PFSK-1 (cell line): ENCODE results near the gene ESRRA.

Experiments
- FOXP2 ChIP-seq: optimal IDR thresholded peaks from 2 replicates; pipeline ENCODE3; 2011; ENCODE audit warnings: borderline replicate concordance, control low read depth, inconsistent platforms; ENCODE audit not compliant: insufficient read depth; ENCODE audit errors: extremely low read length, extremely low read depth
- POLR2AphosphoS5 ChIP-seq: IDR thresholded peaks from 2 replicates; pipeline ENCODE4 v1.6.1; 2012; ENCODE audit warnings: low read depth, mild to moderate bottlenecking, control low read depth, low read length, moderate library complexity
- SIN3A ChIP-seq: IDR thresholded peaks from 2 replicates; pipeline ENCODE4 v1.6.1; 2012; ENCODE audit warnings: mild to moderate bottlenecking, low read length, moderate library complexity, borderline replicate concordance; ENCODE audit not compliant: insufficient read depth
- TAF1 ChIP-seq: IDR thresholded peaks from 2 replicates; pipeline ENCODE4 v1.6.1; 2012; ENCODE audit warnings: low read length, control low read depth, borderline replicate concordance; ENCODE audit not compliant: insufficient read depth
- TF ChIP-seq, protein P1 (sequence below), 2 experiments: IDR thresholded peaks; 2 replicates each; pipeline versions ENCODE4 v1.6.1 to v1.8.0; 2011 to 2012; ENCODE audit warnings: low read depth in 2 of 2, low read length in 2 of 2, control low read depth in 1 of 2, inconsistent platforms in 1 of 2, mild to moderate bottlenecking in 1 of 2, moderate library complexity in 1 of 2; ENCODE audit not compliant: insufficient read depth in 1 of 2

Gene ESRRA

DNA sequence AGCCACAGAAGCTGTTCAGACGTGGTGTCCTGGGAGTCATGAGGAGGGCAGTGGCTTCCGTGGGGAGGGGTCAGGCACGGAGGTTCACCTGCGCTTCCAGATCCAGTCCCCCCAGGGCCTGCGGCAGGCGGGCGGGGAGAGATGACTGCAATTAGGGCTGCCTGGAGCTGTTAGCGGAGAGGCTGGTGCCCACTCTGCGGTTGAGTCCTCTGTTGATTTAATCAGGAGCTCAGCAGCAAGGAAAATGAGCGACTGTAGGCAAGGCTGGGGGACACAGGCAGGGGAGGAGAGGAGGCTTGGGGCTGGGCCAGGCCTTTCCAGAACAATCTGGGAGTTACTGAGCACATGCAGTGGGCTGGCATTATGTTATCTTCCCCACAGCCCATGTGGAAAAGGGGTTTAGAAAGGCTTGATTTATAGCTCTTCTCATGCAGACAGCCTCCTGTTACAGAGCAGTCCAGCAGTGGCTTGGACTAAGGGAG, 40.9 kb upstream of the ESRRA start:
- no peak for TF ChIP-seq POLR2AphosphoS5
- TF ChIP-seq, protein P1, sequence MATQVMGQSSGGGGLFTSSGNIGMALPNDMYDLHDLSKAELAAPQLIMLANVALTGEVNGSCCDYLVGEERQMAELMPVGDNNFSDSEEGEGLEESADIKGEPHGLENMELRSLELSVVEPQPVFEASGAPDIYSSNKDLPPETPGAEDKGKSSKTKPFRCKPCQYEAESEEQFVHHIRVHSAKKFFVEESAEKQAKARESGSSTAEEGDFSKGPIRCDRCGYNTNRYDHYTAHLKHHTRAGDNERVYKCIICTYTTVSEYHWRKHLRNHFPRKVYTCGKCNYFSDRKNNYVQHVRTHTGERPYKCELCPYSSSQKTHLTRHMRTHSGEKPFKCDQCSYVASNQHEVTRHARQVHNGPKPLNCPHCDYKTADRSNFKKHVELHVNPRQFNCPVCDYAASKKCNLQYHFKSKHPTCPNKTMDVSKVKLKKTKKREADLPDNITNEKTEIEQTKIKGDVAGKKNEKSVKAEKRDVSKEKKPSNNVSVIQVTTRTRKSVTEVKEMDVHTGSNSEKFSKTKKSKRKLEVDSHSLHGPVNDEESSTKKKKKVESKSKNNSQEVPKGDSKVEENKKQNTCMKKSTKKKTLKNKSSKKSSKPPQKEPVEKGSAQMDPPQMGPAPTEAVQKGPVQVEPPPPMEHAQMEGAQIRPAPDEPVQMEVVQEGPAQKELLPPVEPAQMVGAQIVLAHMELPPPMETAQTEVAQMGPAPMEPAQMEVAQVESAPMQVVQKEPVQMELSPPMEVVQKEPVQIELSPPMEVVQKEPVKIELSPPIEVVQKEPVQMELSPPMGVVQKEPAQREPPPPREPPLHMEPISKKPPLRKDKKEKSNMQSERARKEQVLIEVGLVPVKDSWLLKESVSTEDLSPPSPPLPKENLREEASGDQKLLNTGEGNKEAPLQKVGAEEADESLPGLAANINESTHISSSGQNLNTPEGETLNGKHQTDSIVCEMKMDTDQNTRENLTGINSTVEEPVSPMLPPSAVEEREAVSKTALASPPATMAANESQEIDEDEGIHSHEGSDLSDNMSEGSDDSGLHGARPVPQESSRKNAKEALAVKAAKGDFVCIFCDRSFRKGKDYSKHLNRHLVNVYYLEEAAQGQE (IDR thresholded peaks at IDR 0.05; ENCODE audit: insufficient read depth in 1 of 2, low read depth in 2 of 2, low read length in 2 of 2): no peak
- no peak for TF ChIP-seq SIN3A
- no peak for TF ChIP-seq FOXP2
- no peak for TF ChIP-seq TAF1

DNA sequence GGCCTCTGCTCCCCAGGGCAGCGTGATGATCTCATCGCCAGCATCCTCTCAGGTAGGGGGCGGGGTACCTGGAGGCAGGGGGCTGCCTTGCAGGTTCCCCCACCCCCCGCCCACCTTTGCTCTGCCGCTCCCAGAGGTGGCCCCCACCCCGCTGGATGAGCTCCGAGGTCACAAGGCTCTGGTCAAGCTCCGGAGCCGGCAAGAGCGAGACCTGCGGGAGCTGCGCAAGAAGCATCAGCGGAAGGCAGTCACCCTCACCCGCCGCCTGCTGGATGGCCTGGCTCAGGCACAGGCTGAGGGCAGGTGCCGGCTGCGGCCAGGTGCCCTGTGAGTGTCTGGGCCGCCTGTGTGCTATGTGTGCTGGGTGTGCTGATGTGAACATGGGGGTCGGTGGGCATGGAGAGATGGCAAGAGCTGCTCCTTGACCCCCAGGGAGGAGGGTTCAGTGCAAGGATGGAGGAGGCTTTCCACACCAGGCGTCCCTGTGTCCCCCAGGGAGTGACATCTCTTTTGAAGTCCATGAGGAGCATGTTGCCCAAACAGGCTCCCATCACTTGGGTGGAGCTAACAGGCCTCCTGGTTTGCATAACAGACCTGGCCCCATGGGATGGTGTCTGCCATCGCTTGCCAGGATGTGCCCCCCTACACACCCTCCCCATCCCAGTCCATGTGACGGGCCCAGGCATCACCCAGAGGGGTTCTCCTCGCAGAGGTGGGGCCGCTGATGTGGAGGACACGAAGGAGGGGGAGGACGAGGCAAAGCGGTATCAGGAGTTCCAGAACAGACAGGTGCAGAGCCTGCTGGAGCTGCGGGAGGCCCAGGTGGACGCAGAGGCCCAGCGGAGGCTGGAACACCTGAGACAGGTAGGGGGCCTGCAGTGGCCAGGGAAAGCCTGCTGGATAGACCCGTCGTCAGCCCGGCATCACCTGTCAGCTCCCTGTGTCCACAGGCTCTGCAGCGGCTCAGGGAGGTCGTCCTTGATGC, 39.9 kb upstream of the ESRRA start:
- TF ChIP-seq, protein P1 (IDR thresholded peaks at IDR 0.05; ENCODE audit: insufficient read depth in 1 of 2, low read depth in 2 of 2, low read length in 2 of 2): no peak
- TF ChIP-seq TAF1: no peak
- no peak for TF ChIP-seq FOXP2
- TF ChIP-seq POLR2AphosphoS5: no peak
- no peak for TF ChIP-seq SIN3A

DNA sequence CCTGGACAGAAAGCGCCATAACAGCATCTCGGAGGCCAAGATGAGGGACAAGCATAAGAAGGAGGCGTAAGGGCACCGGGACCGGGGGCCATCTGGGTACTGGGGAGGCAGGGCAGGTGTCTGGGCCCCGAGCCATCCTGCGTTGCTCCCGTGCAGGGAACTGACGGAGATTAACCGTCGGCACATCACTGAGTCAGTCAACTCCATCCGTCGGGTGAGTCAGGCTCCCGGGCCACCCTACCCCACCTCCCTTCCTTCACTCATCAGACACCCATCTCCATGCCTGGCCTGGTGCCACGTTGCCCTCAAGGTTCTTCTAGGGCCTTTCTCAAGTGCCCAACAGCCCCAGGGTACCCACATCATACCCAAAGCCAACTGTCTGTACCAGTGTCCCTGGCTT, 39.0 kb upstream of the ESRRA start:
- TF ChIP-seq SIN3A: no peak
- TF ChIP-seq TAF1: no peak
- TF ChIP-seq FOXP2: no peak
- TF ChIP-seq POLR2AphosphoS5: no peak
- TF ChIP-seq, protein P1 (IDR thresholded peaks at IDR 0.05; ENCODE audit: insufficient read depth in 1 of 2, low read depth in 2 of 2, low read length in 2 of 2): no peak

DNA sequence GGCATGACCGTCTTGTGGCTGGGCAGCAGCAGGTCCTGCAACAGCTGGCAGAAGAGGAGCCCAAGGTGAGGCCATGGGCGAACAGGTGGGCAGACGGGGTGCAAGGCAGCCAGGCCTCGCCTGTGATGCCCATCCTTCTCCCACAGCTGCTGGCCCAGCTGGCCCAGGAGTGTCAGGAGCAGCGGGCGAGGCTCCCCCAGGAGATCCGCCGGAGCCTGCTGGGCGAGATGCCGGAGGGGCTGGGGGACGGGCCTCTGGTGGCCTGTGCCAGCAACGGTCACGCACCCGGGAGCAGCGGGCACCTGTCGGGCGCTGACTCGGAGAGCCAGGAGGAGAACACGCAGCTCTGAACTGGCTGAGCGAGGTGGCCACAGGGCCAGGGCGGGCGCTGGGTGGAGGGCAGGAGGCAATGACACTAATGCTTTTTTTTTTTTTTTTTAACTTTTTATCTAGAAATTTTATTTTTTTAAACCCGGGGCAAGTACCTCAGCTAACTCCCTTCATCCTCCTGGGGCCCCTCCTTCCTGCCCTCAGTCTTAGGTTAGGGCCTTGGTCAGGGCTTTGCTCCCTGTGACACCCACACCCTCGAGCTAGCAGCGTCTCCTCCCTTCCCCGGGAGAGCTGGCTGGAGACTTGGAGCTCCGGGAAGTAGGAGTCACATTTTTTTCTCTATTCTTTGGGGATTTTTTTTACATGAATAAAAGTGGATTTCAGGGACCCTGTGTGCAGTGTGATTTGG, 37.9 kb upstream of the ESRRA start:
- TF ChIP-seq POLR2AphosphoS5: no peak
- TF ChIP-seq TAF1: no peak
- no peak for TF ChIP-seq FOXP2
- TF ChIP-seq, protein P1 (IDR thresholded peaks at IDR 0.05; ENCODE audit: insufficient read depth in 1 of 2, low read depth in 2 of 2, low read length in 2 of 2): no peak
- TF ChIP-seq SIN3A: no peak
